GM21619 (cell line): ENCODE results near the gene STK35.

ENCODE experiments used
- ATAC-seq: cut with Tn5 transposase; IDR thresholded peaks from one replicate; pipeline ENCODE4 v1.9.1; 2021; ENCODE audit not compliant: unreplicated experiment

The STK35 gene

DNA sequence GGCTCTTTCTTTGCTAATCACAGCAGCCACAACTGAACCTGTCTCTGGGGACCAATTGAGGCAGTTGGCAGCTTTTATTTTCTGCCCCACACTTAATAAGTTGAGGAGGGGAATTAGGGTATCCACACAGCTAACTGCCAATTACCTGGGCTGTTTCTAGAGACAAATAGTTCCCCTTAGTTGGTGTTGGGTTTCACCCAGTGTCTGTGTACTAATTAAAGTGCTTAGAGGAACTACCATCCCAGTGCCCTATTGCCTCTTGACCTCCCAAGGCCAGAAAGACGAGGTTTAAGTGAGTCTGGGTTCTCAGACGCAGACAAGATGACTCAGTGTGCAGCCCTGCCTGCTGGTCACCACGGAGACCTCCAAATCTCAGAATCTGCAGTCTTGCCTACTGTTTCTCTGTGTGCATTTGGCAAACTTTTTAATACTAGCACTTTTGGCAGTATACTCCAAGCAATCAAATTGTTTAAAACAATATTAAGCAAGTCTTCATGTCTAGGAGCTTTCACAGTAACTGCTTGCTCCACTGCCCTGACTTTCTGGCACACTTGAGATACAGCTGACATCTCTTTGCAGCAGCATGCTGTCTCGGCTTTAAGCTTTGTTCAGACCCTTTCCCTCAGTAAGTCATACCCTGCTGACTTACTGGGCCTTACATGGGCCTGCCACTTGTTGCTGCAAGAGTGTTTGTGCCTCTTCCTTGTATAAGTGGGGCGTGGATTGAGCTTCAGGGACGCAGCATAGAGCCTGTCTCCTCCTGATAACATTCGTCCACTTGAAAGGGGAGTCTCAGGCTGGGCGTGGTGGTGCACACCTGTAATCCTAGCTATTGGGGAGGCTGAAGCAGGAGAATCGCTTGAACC is 31.9 kb downstream of the STK35 start:
- no peak for ATAC-seq

DNA sequence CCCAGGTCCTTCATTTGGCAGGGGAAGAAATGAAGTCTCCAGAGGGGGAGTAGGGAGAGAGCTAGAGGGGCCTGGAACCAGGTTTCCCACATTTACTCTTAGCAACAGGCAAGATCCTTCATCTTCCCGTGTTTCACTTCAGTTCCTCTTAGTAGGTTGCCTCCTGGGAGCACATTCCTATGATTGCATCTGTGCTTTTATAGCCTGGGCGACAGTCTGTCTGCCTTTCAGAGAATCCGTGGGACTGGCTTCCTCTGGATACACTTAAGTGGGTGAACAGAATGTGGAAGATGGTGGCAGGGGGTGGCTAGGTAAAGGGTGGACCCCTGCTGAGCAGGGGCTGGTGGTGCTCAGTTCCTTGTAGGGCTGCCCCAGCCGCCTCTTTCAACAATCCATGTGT is 33.4 kb downstream of the STK35 start:
- ATAC-seq: no peak

DNA sequence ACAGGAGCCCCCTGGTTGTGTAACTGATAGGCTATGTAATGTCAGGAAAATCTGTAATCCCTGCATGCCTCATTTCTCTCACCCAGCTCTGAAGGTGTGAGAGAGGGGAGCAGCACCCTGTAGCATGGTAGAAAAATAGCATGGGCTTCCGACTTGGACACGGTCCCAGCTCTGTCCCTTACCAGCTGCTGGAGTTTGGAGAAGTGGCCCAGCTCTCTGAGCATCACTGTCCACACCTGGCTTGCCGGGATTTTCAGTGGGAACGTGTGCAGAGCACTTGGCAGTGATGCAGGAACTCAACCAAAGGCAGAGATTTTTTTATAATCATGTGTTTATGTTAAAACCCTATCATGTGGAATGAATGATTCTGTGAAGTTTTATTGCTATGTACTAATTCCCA is 34.6 kb downstream of the STK35 start:
- no peak for ATAC-seq

DNA sequence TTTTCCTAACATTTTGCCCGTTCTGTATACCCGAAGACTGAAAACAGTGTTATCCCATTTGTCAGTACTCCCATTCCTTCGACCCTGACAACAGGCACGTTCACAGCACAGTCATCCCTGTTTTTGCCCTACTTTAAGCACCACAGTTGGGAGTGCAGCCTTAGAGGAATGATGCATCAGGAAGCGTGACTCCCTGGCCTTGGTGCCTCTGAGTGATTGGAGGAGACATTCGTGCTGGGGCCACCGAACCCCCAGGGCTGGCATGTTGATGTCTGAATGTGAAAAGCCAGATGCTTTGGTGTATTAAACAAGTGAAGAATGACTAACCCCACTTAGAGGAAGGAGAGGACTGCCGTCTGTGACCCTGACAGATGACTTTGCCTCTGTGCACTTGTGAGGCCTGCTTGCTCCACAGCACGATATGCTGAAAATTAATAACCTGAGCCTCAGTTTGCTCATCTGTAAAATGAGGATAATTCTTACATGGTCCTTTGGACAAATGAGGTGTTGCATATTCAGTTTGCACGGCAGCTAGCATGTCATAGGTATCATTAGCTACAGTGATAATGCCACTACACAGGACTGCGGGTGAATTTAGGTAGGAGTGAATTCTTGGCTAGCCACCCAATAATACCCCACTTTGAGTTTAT is 36.0 kb downstream of the STK35 start:
- no peak for ATAC-seq

DNA sequence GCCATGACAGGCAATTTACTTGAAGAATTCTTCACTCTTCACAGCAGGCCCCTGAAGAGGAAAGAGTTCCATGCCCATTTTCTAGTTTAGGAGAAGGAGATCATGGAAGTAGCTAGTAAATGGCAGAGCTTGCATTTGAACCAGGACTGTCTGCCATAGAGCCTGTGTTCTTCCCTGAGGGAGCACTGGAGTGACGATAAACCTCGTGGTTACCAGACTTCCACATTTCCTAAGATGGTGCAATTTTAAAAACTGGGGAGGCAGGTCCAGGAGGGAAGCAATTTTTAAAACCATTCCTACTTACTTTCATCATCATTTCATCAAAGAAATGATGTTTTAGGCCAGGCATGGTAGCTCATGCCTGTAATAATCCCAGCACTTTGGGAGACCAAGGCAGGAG is 36.8 kb downstream of the STK35 start:
- no peak for ATAC-seq

DNA sequence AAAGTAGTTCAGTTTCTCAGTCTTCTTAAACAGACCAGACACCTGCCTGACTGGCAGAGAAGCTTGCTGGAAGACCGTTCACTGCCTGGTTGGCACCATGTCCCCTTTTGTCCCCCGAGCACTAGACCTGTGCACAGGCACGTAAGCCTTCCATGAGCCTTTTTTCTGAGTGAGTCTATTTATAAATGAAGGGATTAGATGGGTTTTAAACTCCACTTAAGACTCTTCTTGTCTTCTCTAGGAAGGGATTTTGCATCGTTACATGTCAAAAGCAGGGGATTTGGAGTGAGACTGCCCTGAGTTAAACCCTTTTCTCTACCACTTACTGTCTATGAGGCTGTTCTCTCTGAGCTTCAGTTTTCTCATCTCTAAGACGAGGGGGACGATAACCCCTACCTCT is 37.6 kb downstream of the STK35 start:
- no peak for ATAC-seq

DNA sequence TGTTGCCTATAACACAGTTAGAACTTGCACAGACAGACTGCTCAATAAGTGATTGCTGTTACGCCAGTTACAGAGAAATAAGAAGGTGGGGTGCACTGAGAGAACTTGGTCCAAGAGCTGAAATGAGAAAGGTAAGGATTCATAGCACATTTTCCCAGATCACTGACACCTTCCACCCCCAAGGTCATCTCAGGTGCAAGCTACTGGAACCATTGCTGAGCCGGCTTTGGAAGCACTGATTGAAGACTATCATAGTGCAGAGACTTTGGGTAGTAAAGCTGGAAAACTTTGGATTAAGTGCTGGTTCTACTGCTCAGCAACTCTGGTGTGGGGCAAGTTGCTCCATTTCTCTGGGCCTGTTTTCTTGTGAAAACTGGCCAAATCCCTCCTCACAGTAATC is 38.1 kb downstream of the STK35 start:
- no peak for ATAC-seq

DNA sequence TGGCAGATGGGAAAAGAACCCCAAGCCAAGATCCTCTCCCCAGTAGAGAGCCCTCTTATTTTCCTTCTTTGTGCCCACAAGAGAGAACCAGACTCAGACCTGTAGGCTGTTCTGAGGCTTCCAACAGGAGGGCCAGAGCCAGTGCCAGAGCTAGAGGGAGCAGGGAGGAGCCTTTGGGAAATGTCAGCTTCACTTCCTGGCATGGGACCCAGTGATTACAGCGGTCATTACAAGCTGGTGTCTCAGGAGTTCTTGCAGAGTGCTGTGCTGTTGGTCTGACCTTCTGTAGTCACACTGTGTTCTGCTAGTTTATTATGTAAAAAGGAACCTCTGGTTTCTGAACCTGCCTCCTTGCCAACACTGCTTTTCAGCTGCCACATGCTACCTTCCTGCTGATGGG is 38.9 kb downstream of the STK35 start:
- ATAC-seq: no peak

DNA sequence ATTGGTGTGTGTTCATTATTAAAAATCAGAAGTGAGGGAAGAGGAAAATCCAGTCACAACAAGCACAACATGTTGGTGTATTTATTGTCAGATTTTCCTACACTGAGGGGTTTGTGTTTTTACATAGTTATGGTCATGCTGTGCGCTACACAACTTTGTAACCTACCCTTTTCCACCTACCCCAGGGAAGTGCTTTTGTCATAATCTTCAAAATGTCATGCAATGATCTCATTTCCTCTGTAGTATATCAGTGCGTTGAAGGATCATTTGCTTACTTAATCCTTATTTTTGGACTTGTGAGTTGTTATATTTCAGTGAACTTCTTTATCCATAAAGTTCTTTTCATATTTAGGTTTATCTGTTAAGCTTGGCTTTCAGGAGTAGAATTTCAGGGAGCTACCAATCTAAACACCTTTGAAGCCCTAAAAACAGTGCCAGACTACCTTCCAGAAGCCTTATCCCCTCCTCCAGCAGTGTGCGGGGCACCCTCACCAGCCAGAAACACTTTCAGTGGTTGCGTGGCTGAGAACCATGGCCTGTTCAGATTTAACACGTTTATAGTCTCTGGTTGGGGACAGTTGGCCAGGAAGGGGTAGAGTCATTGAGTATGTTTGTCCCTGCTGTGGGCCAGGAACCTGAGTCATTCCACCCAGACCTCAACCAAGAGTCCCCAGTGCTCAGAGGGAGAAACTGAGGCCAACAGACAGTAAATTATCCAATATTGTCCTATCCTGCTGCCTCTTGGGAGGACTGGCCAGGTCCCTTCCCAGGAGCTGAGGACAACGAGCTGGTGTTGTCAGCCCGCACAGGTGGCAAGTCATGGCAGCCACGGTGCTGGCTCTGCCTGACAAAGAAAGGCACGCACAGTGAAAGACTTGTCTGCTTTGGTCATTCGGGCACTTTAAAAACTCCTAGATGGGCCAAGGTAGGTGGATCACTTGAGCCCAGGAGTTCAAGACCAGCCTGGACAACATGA is 40.3 kb downstream of the STK35 start:
- ATAC-seq: no peak

DNA sequence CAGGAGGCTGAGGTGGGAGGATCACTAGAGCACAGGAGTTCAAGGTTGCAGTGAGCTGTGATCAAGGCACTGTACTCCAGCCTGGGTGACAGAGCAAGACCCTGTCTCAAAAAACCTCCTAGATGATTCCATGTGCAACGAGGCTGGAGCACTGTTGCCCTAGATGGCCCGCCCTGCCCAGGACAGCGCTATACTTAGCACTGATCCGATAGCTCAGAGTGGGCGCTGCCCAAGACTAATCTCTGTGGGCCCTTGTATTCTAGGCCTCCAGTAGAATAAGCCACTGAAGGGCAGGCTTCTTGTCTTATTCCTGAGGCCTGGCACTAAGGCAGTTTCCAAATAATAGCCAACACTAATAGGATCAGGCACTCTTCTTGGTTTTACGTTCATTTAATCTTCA is 41.0 kb downstream of the STK35 start:
- no peak for ATAC-seq

DNA sequence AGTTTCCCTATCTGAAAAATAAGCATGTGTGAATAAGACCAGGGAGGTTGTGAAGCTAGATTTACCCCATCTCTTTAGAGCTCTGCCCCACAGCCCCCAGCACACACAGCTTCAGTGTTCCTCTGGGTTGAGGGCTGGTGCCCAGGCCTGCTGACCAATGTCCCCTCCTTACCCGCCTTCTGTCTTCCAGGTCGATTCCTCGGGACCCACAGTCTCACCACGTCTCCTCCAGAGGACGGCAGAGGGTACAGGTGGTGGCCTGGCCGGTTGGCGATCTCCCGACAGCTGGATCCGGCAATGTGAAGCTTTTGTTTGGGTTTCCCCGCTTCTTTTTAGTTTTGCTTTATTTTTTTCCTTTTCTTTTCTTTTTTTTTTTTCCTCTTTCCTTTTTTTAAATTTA is 42.0 kb downstream of the STK35 start:
- ATAC-seq: no peak

DNA sequence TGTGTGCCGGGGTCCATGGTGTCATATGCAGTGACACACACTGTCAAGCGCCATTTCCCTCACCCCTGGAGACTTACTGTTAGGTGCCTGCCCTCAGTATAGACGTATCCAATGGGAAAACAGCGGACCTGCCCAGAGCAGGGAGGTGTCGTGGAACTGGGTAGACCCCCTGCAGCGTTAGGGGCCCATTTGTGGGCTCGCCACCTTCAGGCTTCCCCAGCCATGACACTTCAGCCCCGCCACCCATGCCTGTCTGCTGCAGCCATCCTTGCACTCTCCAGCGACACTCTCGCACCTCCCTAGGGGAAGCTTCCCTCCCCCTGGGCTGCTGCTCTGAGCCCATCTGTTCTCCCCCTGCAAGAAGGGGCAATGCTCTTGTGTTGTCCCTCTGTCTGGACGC is 43.2 kb downstream of the STK35 start:
- no peak for ATAC-seq

DNA sequence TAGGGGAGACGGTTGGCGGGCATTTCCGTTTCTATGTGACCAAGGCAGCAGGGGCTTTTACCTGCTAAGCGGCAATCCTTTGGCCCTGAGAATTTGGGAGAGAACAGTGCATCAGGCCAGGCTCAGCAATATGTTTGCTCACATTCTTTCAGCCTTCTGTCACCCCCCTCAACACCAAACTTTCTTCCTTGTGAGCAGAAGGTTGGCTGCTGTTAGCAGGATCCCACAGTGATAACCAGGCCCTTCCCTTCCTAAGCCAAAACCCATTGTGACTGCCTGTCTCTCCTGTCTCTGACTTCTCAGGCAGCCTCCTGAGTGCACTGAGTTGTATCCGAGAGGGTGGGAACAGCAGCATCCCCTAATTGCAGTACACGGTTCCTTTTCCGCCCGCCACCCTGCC is 43.7 kb downstream of the STK35 start:
- ATAC-seq: no peak

DNA sequence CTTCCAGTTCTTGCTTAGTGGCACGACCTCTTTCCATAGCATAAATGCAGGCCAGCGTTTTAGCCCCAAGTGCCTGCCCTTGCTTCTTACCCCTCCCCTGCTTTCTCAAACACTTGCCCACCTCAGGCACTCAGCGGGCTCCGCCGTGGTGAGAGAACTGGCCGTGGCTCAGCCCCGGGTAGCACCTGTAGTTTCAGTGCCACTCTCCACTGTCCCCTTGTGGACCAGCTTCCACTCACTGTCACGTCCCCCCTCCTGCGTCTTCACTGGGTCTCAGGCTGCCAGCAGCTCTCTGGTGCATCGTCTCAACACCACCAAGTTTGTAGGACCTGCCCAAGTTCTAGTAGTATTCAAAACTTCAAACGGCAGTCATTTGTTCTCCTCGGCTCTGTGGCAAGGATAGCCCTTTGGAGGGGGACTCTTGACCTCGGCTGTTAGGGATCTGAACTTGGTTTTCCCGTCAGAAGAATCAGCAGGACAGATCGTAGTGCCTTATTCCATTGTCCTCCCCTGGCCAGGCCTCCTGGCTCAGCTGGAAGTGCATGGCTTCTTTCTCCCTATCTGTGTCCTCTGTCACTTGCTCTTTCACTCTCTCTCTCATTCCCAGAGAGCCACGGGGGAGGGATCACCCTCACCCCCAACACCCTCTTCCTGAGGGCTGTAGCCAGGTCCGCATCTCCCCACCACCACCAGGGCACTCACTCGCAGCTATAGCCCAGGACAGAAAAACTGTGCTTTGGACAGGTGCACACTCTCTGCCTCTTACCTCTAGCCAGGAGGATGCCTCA is 44.6 kb downstream of the STK35 start:
- ATAC-seq: no peak

DNA sequence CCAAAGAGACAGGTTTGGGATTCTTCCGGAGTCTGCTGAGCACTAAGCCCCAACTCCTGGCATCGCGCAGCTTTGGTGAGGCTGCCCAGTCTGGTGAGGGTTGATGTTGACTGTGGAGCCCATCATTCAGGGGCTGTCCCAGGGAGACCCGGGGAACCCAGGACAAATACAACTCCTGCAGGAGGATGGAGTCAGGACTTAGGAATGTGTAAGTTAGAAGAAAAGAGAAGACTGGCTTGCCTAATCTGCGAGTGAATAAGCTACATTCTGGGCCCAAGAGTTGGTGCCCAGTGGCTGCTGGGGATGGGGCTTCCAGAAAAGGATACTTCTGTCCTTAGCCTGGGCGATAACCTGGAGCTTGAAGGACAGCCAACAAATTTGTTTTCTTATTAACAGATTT is 47.9 kb downstream of the STK35 start:
- no peak for ATAC-seq

DNA sequence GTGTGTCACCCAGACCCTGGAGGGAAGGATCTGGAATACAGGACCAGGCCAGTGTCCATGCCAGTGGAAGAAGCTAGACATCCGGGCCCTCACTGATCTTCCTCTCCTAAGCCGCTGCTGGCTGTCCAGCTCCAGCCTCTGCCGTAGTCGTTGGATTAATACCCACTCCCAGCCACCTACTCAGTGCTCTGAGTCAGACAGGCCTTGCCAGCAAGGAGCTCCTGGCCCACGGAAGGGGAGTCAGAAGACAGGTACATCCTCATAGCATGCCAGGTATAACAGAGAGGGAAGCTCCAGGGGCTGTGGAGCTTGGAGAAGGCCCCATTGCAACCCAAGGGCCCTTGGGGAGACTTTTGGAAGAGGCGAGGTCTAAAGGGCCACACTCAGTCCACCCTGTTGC is 49.0 kb downstream of the STK35 start:
- no peak for ATAC-seq

DNA sequence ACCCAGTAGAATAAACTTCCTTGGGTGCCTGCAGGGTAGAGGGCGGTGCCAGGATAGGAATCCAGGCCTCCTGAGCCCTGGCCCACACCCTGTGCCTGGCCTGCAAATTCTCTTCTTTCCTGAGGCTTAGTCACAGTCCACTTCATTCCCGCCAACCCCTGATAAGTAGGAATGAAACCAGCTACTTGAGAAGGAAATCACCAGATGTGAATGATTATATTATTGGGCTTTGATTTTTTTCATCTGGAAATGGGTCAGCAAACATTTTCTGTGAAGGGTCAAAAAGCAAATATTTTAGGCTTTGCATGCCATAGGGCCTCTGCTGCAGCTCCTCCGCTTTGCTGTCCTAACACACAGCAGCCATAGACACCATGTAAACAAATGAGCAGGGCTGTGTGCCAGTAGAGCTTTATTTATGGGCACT is 50.2 kb downstream of the STK35 start:
- no peak for ATAC-seq

DNA sequence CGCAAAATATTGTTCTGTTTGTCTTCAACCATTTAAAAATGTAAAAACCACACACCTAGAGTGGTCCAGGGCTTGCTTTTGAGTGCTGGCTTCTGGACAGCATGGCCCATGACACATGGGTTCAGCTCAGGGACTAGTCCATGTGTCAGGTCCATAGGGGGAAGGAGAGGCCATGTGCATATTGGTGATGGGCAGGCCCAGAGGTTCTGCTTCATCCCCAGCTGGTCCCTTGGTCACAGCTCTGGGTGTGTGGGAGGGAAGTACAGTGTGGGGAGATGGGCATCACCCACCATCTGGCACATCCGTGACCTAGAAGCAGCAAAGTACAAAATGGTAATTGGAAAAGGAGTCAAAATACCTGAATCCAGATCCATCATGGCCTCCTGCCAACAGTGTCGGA is 50.7 kb downstream of the STK35 start:
- ATAC-seq: no peak

DNA sequence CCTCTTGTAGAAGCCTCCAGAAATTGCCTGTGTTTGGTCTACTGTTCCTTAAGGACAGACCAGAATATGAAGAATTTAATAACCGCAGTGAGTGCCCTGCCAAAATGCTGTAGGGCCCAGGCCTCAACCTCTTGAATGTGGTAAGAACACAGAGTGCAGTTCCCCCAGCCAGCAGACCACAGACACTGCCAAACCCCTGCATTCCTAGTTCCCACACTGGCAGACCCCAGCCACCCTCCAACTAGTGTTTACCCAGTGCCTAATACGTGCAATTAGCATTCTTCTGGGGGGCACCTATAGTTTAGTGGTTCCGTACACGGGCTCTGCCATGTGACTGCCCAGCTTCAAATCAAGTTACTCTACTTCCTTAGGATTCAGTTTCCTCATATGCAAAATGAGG is 51.7 kb downstream of the STK35 start:
- no peak for ATAC-seq

DNA sequence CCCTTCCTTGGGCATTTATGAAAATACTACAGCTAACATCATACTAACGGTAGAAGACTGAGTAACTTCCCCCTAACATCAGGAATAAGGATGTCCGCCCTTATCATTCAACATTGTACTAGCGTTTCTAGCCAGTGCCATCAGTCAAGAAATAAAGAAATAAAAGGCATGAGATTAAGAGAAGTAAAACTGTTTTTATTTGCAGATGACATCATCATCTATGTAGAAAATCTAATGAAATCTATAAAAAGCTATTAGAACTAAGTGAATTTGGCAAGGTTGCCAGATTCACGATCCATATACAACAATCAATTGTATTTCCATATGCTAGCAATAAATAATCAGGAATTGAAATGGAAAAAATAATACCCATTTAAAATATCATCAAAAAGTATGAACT is 54.6 kb downstream of the STK35 start:
- ATAC-seq: no peak
